Measurements from ENCODE around the gene SPATA9.

SPATA9 gene

DNA sequence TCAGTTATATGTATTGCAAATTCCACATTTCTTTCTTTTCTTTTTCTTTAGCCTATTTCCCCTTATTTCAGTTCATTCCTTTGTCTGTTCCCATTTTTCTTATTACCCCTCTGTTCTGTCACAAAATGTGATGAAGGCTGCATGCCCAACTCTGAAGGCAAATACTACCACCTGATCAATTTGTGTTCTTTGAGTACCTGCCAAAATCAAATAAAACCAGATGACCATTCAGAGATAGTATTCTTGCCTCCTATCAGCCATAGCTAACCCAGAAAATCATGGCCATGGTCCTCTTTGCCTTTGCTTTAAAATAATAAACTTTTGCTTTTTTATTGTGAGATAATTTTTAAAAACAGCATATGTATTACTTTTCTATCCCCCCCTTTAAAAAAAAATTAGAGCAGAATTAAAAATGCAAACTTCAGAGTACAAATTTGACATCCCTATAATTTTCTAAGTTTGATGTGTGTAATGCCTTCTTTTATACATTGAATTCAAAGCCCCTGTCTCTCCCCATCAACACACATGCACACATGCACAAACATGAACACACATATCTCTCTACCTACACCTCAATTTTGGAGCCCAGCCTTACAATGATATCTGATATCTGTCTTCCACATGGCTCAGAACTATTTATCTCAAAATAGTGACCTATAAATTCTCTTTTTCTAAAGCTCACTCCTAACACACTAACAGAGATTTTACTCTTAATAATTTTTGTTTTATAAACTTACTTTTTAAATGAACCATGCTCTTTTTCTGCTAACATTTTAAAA, 32.8 kb downstream of the SPATA9 start:
- Histone ChIP-seq H3K4me2 (ENCODE audit: insufficient read depth, low read length) (no peak overlapping the region), H4K20me1 (ENCODE audit: insufficient read depth, low read length) (no peaks in the 10 kb centered on the region), H3K9me3 (ENCODE audit: insufficient read depth, low read length, severe bottlenecking) (no peaks in the 10 kb centered on the region), H3K4me1 (ENCODE audit: insufficient read depth, low read length) (peaks cover 33% of the 10 kb centered on the region), H3K27ac (ENCODE audit: low read length) (no peak overlapping the region), H2AFZ (ENCODE audit: low read depth, low read length) (no peak overlapping the region), H3K79me2 (ENCODE audit: insufficient read depth, low read length) (no peaks in the 10 kb centered on the region), H3K9ac (ENCODE audit: low read depth, low read length) (no peak overlapping the region), H3K4me3 (ENCODE audit: low read depth in 1 of 2, low read length in 2 of 2) (no peak overlapping the region), H3K27me3 (ENCODE audit: insufficient read depth, low read length, poor library complexity) (no peaks in the 10 kb centered on the region), H3K36me3 (ENCODE audit: insufficient read depth, low read length) (no peaks in the 10 kb centered on the region)
- TF ChIP-seq CTCF (IDR thresholded peaks at IDR 0.05; ENCODE audit: borderline replicate concordance, extremely low read depth, low read length, poor library complexity, severe bottlenecking) (no peak), EZH2 (IDR thresholded peaks at IDR 0.05; ENCODE audit: borderline replicate concordance, low read depth, low read length, severe bottlenecking) (no peak)
- DNase-seq = no peak
- ATAC-seq (ENCODE audit: insufficient read depth, low read depth) = no peak

DNA sequence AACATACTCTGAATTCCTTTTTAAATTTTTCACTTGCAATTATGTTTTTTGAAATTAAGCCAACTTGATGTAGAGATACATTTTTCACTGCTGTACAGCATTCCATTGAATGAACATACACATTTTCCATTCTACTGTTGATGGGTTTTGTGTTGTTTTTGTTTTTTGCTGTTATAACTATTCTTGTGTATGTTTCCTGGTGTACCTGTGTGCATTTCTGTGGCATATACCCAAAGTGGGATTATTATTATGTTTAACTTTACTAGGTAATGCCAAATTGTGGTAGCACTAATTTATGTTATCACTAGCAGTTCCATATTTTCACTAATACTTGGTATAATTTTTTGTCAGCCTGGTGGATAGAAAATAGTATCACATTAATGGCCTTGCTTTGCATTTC, 33.5 kb downstream of the SPATA9 start:
- Histone ChIP-seq H3K4me1 (ENCODE audit: insufficient read depth, low read length) (peaks cover 38% of the 10 kb centered on the region), H3K36me3 (ENCODE audit: insufficient read depth, low read length) (no peaks in the 10 kb centered on the region), H3K9me3 (ENCODE audit: insufficient read depth, low read length, severe bottlenecking) (no peaks in the 10 kb centered on the region), H2AFZ (ENCODE audit: low read depth, low read length) (no peak overlapping the region), H3K27ac (ENCODE audit: low read length) (no peak overlapping the region), H4K20me1 (ENCODE audit: insufficient read depth, low read length) (no peaks in the 10 kb centered on the region), H3K27me3 (ENCODE audit: insufficient read depth, low read length, poor library complexity) (no peaks in the 10 kb centered on the region), H3K9ac (ENCODE audit: low read depth, low read length) (no peak overlapping the region), H3K79me2 (ENCODE audit: insufficient read depth, low read length) (no peaks in the 10 kb centered on the region), H3K4me2 (ENCODE audit: insufficient read depth, low read length) (no peak overlapping the region), H3K4me3 (ENCODE audit: low read depth in 1 of 2, low read length in 2 of 2) (no peak overlapping the region)
- DNase-seq = no peak
- no peak for TF ChIP-seq EZH2 (IDR thresholded peaks at IDR 0.05; ENCODE audit: borderline replicate concordance, low read depth, low read length, severe bottlenecking)
- no peak for TF ChIP-seq CTCF (IDR thresholded peaks at IDR 0.05; ENCODE audit: borderline replicate concordance, extremely low read depth, low read length, poor library complexity, severe bottlenecking)
- ATAC-seq (ENCODE audit: insufficient read depth, low read depth) = no peak

DNA sequence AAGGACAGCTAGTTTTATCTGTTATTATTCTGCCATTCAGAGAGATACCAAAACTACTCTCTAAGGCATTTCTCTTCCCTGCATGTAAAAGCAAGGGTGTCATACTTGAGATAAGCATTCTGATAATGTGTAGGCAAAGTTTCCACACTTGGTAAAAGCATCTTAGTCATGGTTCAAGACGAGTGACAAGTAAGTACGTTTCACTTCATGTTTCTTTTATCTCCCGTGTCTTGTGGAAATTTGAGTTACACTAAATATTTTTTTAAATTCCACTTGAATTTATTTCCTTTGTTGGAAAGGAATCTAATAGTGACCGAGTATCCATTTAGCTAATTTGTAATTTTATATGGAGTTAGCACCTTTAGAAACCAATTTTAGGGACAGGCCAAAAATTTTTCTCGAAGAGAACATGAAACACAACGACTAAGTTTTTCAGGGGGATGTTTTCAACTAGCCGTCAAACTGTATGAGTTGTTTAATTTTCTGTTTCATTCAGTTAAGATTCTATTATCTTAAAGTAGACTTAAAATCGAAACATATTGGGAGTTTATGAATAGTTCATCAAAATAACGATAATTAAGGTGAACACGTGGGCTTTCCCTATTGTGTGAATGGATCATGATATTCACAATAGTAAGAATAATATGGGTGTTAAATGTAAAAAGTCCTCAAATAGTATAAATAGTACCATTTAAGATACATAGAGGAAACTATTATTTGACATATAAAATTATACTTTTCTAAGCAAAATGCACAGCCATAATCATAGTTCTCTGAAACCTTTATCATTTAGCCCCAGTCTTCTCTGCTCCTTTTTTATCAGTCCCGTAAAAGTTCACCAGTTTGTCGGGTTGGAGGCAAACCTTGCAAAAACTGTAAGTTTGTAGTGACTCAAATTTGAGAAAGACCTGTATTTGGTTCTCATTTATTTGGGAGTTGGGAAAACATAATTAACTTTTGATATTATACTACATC, 34.6 kb downstream of the SPATA9 start:
- ATAC-seq (ENCODE audit: insufficient read depth, low read depth) (no peak), DNase-seq (no peak)
- Histone ChIP-seq H3K9ac (ENCODE audit: low read depth, low read length) (peak overlapping the region; percentile 76), H3K36me3 (ENCODE audit: insufficient read depth, low read length) (no peaks in the 10 kb centered on the region), H3K9me3 (ENCODE audit: insufficient read depth, low read length, severe bottlenecking) (no peaks in the 10 kb centered on the region), H3K4me1 (ENCODE audit: insufficient read depth, low read length) (peaks cover 43% of the 10 kb centered on the region), H2AFZ (ENCODE audit: low read depth, low read length) (peak overlapping the region; percentile 80; the same call in 1 of the 2 replicates), H3K79me2 (ENCODE audit: insufficient read depth, low read length) (no peaks in the 10 kb centered on the region), H3K27me3 (ENCODE audit: insufficient read depth, low read length, poor library complexity) (no peaks in the 10 kb centered on the region), H3K27ac (ENCODE audit: low read length) (no peak overlapping the region), H3K4me2 (ENCODE audit: insufficient read depth, low read length) (peak overlapping the region; percentile 76), H3K4me3 (ENCODE audit: low read depth in 1 of 2, low read length in 2 of 2) (no peak overlapping the region; a peak in 1 of 4 replicates), H4K20me1 (ENCODE audit: insufficient read depth, low read length) (no peaks in the 10 kb centered on the region)
- no peak for TF ChIP-seq CTCF (IDR thresholded peaks at IDR 0.05; ENCODE audit: borderline replicate concordance, extremely low read depth, low read length, poor library complexity, severe bottlenecking)
- no peak for TF ChIP-seq EZH2 (IDR thresholded peaks at IDR 0.05; ENCODE audit: borderline replicate concordance, low read depth, low read length, severe bottlenecking)

Measured in DND-41 (cell line).